ENCODE measurements around the gene ENAH.
"Not testable (repeated sequence)": the region's sequence is repeated elsewhere in the genome, so short reads cannot be mapped to it uniquely, and the experiment has no call there.

Gene ENAH

DNA sequence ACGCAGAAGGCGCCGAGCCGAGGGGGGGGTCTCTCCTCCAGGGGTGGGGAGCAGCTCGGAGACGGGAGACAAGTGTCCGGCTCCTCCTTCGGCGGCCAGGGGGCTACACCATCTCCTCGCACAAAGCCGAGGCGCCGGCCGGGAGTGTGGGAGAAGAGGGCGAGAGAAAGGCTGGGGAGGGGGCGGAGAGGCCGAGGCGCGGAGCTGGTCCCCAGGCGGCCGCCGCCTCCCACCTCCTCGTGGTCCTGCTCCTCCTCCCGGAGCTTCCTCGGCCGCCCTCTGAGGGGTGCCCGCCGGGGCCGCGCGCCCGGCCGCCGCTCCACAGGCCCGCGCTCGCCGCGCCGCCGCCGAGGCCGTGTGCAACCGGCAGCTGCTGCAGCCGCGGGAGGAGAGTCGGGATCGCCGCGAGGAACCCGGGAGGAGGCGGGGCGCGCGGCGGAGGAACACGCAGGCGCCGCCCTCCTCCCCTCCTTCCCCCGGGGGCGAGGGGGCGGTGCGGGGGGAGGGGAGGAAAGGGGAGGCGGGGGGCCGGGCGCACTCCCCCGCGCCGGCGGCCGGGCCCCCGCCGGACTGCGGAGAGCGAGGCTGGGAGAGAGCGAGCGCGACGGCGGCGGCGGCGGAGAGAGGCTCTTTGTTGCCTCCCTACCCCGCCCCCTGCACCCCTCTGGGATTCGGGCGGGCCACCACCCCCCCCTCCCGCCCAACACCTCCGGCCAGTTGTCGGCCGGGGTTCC is at the start of gene ENAH:
TSS of gene ENAH (minus strand) at position 395 of the 734 bp plus-strand sequence. CDS start 433 bp downstream, outside the sequence.
- peak; percentile 85 for DNase-seq (ENCODE audit: low spot score)

DNA sequence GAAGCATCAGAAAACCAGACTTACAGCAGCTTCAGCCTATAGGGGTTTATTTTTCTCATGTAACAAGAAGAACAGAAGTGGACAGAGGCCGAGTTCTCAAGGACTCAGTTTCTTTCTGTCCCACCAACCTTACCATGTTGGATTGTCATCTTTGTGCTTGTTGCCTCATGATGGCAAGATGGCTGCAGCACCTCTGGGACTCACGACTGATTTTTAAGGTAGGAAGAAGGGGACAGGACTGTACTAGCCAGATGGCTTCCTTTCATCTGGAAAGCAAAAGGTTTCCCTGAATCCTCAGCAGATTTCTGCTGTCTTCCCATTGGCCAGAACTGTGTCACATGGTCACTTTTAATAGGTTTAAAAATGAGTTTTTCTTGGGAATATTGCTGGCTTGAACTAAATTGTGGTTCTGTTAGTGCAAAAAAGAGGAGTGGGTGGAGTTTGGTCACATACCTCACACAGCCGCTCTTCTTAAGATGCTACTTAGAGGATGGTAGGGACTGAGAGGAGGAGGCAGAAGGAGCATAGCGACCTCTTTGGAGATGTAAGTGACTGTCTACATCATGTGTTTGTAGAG is 48.1 kb upstream of the ENAH start:
- DNase-seq (ENCODE audit: low spot score), result no peak

DNA sequence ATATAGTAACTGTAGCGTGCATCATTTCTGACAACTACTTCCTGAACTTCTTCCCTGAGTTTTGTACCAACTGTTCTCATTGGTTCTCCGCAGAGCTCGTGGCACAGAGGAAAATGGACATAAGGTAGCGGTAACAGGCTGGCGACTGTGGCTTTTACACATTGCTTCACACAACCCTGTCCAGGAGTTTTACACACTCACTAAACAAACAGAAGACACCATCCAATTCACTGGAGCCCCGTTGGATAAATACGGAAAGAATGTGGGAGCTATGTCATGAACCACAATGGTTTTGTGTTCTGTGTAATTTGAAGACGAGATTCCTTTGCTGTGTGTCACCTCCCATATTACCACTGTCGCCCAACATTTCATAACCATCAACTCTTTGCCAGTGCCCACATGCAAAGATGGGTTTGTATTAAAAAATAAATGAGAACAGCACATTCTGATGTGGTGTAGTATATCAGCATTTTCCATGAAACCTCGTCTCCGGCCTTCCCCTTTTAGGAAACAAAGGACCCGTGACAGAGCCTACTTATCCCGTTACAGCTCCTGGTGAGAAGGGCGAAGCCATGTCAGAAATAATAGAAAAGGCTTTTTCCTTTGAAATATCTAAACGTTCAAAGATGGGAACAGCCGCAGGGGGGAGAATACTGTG is 47.4 kb upstream of the ENAH start:
- no peak for DNase-seq (ENCODE audit: low spot score)

DNA sequence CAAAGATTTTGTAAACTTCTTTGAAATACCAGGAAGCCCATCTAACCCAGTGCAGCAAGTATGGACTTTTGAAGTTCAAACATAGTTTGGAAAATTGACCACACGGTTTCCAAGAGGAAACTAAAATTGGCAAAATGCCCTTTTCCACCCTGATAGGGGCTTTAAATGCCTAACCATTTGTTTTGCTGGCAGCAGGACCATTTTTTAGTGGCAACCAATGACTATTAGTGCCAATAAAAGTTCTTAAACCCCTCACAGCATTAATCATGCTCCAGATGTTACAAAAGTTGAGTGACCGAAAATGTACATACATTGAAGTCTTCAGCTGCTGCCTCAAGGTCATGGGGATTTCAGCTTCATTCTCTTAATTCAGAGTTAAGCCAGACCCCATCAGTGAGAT is 46.4 kb upstream of the ENAH start:
- no peak for DNase-seq (ENCODE audit: low spot score)

DNA sequence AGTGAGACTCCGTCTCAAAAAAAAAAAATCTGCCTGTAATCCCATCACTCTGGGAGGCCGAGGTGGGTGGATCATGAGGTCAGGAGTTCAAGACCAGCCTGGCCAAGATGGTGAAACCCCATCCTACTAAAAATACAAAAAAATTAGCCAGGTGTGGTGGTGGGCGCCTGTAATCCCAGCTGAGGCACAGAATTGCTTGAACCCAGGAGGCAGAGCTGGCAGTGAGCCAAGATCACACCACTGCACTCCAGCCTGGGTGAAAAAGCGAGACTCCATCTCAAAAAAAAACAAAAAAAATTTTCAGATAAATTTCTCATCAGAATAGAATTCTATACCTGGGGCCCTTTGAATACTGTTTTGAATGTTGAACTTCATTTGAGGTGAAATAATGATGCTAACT is 45.3 kb upstream of the ENAH start:
- not testable (repeated sequence) for DNase-seq (ENCODE audit: low spot score)

DNA sequence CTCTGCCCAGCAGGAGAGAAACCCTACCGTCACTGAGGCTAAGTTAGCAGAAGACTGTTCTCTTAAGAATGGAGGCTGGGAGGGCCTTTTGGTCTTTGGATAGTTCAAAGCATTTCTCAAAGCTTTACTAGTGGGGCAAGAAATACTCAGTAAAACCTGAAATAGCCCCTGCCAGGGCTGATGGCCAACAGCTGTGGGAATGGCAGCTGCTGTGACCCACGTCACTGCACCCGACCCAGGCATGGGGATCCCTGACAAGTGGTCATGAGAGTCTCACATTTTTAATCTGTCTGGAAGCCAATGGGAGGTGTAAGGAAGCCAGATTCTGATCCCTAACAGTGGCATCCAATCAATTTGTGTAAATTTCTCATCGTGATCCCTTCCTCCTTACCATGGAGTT is 44.5 kb upstream of the ENAH start:
- no peak for DNase-seq (ENCODE audit: low spot score)

DNA sequence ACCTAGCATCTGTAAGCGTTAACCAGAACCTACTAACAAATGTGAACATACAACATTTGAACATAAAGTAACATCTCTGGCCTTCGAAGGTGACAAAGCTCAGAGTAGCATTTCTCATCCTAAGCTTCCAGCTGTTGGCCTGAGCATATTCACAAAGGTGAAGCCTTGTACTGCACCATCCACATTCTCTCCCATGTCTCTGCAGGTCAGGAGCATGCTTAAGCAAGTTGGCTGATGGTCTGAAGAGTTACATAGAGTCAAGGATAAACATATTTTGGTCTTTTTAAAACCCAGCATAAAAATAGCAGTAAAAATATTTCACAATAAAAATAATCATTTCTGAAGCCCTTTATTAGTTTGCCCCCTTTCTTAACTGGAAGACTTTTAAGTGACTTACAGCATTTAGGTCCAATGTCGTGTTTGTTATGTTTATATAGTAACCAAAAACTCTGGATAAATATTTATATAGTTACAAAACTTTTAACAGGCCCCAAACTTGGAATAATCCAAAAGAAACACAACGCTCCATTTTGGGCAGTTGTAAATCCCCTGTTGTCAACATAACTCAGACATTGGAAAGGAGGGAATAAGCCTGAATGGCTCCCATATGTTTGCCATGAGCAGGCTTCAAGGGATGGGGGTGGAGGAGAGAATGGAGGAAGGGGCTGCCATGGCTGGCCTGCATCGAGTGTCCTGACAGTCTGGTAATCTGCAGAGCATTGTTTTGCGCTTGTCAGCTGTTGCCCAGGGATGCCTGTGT is 42.8 kb upstream of the ENAH start:
- DNase-seq (ENCODE audit: low spot score), result no peak

DNA sequence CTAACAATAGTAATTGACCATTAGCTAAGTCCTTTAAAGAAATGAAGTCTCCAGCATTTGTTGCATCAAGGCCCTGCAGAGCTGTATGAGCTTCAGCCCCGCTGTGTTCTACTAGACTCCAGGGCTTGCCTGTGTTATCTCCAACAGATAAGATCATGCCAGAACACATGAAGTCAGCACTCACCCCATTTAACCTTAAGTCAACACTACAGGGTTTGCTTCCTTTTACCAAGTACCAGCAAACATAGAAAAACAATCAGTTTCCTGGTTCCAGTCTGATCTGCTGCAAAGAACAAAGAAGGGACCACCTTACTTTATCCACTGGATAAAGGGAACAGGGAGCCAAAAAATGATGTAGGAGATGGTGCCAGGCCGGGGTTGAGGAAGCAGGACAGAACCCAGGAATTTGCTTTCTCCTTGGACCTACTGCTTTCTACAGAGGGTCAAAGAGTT is 41.3 kb upstream of the ENAH start:
- DNase-seq (ENCODE audit: low spot score), result no peak

DNA sequence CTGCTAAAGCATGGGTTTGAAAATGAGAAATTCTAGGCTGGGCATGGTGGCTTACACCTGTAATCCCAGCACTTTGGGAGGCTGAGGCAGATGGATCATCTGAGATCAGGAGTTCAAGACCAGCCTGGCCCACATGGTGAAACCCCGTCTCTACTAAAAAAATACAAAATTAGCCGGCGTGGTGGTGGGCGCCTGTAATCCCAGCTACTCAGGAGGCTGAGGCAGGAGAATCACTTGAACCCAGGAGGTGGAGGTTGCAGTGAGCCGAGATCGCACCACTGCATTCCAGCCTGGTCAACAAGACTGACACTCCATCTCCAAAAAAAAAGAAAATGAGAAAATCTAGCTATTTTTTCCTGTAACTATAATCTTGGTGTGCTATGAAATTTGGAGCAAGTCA is 40.8 kb upstream of the ENAH start:
- not testable (repeated sequence) for DNase-seq (ENCODE audit: low spot score)

DNA sequence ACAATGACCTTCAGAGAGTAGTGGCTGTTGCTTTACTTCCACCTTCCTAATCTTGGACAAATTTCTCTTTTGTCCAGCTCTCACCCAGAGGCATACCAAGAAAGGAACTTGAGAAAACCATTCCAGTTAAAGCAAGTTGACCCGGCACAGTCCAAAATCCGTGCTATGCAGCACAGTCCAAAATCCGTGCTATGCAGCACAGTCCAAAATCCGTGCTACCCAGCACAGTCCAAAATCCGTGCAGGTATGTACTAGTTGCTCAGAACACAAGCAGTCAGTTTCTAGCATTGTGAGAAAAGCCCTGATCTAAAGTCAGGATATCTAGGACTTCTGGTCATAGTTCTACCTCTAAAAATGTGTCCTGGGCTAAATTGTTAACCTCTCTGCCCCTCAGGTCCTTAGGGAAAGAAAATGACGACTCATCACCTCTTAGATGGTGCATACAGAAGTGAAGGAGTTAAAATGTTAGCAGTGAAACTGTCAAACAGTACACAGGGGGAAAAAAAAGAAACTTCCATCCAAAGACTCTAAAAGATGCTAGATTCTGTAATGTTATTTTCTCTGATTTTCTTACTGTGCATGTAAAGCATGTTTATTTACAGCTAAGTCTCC is 40.3 kb upstream of the ENAH start:
- no peak for DNase-seq (ENCODE audit: low spot score)

DNA sequence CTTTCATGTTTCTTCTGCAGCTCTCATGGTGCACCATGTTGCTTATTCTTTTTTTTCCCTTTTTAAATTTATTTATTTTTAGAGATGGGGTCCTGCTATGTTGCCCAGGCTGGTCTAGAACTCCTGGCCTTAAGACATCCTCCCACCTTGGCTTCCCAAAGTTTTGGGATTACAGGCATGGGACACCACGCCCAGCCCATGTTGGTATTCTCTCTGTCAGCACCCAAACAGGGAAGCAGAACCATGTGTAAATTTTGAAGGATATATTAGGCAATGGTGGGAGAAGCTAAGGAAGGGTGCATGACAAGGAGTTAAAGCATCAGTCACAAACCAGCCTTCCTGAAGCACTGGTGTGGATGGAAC is 39.6 kb upstream of the ENAH start:
- no peak for DNase-seq (ENCODE audit: low spot score)

DNA sequence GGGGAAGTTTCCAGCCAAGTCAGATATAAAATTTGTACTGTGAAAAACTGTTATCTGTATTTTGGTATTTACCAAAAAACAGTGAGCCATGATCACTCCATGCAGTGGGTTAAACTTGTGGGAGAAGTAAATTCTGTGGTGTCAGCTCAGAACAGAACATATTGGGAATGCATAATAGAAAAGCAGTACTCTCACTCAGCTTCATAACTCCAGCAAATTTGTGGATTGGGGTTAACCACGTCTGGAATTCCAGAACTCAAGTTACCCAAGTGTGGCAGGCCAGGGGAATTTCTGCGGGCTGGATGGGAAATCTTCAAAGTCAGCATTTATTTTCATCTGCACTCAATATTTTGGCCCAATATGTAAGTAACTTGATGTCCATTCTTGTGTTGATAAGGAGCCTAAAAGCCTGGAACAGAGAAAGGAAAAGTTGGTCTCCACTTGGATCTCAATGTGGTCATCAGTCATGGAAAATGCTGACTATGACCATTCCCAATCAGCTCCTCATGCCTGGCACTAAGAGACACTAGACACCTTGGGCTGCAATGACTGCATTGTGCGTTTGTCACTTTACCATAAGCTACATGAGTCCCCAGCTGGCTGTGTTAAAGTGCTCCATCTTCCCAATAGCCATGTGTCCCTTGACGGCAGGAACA is 39.1 kb upstream of the ENAH start:
- DNase-seq (ENCODE audit: low spot score), result no peak

DNA sequence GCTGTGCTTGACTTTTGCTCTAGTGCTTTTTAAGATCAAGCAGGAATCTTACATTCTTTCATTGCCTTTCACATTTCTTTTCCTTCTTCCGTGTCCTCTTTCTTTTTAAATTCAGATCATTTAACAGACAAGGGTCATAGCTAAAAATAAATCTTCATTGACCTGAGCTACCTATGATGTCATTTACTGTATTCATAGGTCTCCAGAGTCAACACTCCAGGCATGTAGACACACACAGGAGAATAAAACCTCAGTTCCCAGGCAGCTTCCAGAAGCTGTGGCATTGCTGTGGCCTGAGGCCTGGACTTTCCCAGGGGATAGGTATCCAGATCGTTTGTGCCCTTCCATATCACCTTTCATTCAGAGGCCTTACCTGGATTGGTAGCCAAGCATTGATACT is 38.5 kb upstream of the ENAH start:
- DNase-seq (ENCODE audit: low spot score), result no peak

DNA sequence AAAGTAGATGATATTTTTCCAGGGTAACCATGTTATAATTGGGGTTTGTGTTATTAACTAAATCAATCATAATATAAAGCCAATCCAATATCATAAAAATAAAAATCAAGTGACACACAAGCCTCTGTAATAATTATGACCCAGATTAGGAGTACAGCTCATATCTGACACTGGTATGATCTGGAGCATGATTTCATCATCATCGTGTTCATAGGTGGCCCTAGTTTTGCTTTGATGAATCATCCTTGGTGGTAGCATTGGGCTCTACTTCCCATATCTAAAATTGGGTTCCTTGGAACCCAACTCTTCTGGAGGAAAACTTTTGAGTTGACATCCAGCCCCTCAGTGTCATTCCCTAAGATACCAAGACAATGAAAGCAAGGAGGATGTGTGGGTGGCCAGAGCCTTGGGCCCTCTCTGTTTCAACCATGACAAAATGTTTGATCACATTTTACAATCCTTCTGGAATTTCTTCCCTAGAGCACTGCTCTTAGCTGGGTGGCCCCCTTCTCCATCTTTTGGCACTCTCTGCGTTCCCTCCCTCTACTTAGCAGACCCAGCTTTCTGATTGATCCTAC is 37.0 kb upstream of the ENAH start:
- DNase-seq (ENCODE audit: low spot score), result no peak

DNA sequence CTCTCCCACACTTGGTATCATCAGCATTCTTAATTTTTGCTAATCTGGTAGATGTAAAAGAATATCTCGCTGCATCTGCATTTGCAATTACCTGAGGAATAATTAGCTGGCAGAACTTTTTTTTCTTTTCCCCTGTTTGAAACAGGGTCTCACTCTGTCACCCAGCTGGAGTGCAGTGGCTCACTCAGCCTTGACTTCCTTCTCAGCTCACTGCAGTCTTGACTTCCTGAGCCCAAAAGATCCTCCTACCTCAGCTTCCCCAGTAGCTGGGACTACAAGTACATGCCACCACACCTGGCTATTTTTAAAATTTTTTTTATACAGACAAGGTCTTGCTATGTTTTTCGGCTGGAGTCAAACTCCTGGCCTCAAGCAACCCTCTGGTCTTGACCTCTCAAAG is 35.4 kb upstream of the ENAH start:
- DNase-seq (ENCODE audit: low spot score), result no peak

DNA sequence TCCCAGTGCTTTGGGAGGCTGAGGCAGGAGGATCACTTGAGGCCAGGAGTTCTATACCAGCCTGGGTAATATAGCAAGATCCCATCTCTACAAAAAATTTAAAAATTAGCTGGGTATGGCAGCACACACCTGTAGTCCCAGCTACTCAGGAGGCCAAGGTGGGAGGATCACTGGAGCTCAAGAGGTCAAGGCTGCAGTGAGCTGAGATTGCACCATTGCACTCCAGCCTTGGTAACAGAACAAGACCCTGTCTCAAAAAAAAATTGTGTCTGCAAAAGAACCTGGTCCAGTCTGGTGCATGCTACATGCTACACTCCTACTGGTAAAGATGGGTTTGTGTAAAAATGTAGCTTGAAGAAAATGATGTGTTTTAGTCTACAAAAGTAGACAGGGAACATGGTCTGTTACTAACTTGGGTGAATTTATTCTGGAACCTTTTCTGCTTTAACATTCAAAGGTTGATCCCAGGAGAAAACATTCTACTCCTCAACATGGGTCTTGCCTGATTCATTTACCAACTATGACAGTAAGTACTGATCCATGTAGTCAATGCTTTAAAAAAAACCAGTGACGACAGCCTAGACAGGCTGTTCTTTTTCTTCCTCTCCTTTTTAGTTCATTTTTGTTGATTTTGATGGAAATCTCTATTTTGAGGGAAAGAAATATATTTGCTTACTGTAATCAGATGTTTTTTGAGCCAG is 32.7 kb upstream of the ENAH start:
- no peak for DNase-seq (ENCODE audit: low spot score)

DNA sequence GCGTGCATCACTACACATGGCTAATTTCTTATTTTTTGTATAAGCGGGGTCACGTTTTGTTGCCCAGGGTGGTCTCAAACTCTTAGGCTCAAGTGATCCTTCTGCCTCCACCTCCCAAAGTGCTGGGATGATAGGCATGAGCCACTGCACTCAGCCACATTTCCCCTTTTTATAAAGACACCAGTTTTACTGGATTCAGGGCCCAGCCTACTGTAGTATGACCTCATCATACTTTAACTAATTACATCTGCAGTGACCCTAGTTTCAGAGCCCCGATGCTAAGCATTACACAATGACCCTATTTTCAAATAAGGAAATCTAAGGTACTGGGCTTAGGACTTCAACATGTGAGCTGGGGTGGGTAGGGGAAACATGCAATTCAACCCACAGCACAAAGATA is 31.8 kb upstream of the ENAH start:
- DNase-seq (ENCODE audit: low spot score), result no peak

DNA sequence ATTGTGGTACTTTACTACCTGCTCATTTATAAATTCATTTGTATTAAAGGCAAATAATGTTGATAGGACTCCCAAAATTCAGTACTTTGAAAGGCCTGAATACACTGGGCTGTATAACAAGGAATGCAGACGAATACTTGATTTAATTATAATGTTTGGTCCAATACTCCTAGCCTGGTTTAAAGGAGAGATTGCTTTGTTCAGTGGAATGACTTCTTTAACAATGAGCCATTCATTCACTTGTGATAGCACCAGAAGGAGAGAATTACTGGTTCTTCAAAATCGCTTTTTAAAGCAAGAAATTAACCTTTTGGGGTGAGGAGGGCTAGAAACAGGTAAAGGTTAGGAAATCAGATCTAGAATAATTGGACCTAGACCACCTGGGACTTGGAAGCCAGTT is 28.3 kb upstream of the ENAH start:
- no peak for DNase-seq (ENCODE audit: low spot score)

DNA sequence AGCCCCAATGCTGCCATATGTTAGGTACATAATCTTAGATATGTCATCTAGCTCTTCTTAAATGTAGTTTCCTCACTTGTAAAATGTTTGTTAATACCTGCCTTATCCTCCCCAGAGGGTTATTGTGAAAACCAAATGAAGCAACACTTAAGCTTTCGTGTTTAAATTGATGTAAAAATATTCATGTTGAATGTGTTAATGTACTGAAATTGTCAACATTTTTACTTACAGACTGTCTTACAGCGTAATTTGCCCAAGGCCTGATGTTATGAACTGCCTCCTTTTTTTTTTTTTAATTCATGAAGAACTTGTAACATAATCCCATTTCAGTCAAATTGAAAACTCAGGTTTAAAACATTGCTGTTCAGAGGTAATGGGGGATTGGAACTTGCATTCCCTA is 25.6 kb upstream of the ENAH start:
- no peak for DNase-seq (ENCODE audit: low spot score)

DNA sequence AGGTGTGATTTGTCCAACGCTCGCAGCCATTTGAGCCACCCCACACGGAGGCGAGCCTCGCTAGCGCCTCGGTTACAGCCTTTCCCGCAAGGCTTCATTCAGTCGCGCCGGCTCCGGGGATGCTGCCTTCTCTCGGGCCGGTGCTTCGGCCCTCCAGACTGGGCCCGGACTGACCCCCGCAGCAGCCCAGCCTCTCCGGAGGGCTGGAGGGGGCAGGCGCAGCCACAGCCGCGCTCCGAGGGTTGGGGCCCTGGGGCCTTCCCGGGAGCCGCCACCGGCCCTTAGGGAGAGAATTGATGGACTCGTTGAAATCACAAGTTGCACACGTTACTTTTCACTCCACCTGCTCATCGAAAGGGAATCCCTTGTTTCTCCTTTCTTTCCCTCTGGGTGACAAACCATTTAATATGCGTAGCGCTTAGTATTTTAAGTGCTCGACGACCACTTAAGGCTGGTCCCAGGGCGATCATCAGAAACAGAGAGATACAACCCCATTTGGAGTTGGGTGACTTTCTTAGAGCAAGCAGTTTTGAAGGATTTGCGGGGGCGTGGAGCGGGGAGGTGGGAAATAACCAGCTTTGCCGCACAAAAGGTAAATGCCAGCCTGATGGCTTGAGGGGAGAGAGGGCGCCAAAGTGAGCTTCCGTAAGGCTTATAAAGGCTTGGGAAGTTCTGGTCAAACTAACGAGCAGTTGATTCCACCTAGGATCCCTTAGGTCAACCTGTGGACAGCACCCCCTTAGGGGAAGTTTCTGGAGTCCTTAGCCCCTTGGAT is 24.6 kb upstream of the ENAH start:
- no peak for DNase-seq (ENCODE audit: low spot score)

Measured in globus pallidus (tissue), 1 donor.